GM12892 (cell line): ENCODE results near the gene ADM2.

ENCODE experiments used
- POLR2A ChIP-seq: IDR thresholded peaks from 2 replicates; pipeline ENCODE4 v1.6.1; 2011; ENCODE audit warnings: low read depth, low read length, control low read depth
- POLR2AphosphoS5 ChIP-seq: IDR thresholded peaks from 2 replicates; pipeline ENCODE4 v1.6.1; 2011; ENCODE audit warnings: low read depth, low read length, control low read depth
- TAF1 ChIP-seq: IDR thresholded peaks from 2 replicates; pipeline ENCODE4 v1.6.1; 2011; ENCODE audit warnings: low read depth, mild to moderate bottlenecking, control low read depth, low read length, borderline replicate concordance

- TF ChIP-seq TAF1 (no peak), POLR2AphosphoS5 (no peak), POLR2A (no peak)
These were observed 31.8 kb downstream of the ADM2 start for GRCh38 chr22:50513175-50513574.
